ENCODE results near the gene TFB2M. TPM values are rescaled to one million over a fixed set of nuclear protein-coding genes. Genes with fewer than 3 reads are reported as not detected.
A peak's percentile ranks its signal among the peaks of the same experiment; 100 is the strongest.

TFB2M gene
- total and polyA plus RNA-seq, 2 of the 13 experiments (the other 11 are each of a cell fraction or from before 2014, with no cell fraction given) = 15.7 to 31.4 TPM

DNA sequence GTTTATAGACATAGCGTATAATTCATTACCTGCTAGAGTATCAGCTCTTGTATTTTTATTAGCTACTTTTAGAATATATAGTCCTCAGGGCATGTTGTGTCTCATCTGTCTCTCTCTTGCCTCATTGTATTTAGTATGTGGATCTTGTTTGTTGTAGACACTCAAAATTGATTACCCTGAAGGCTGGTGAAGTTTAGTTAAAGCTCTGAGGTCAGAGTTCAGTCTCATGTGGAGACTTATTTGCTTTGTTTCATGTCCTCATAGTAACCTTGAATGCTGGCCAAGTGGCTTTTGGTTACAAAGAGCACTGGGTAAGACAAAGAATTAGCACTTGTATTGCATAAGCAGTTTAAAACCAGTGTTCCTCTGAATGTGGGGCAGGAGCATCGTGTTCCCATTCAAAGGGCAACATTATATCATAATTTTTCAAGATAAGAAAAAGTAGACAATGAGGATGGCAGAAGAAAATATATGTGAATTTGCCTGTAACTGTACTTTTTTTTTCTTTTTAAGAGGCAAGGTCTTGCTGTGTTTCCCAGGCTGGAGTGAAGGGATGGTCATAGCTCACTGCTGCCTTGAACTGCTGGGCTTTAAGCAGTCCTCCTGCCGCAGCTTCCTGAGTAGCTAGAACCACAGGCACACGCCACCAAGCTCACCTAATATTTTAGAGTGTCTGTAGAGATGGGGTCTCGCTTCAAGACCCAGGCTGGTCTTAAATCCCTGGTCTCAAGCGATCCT is 17.6 kb upstream of the TFB2M start (continued):
- TF ChIP-seq, protein P1, sequence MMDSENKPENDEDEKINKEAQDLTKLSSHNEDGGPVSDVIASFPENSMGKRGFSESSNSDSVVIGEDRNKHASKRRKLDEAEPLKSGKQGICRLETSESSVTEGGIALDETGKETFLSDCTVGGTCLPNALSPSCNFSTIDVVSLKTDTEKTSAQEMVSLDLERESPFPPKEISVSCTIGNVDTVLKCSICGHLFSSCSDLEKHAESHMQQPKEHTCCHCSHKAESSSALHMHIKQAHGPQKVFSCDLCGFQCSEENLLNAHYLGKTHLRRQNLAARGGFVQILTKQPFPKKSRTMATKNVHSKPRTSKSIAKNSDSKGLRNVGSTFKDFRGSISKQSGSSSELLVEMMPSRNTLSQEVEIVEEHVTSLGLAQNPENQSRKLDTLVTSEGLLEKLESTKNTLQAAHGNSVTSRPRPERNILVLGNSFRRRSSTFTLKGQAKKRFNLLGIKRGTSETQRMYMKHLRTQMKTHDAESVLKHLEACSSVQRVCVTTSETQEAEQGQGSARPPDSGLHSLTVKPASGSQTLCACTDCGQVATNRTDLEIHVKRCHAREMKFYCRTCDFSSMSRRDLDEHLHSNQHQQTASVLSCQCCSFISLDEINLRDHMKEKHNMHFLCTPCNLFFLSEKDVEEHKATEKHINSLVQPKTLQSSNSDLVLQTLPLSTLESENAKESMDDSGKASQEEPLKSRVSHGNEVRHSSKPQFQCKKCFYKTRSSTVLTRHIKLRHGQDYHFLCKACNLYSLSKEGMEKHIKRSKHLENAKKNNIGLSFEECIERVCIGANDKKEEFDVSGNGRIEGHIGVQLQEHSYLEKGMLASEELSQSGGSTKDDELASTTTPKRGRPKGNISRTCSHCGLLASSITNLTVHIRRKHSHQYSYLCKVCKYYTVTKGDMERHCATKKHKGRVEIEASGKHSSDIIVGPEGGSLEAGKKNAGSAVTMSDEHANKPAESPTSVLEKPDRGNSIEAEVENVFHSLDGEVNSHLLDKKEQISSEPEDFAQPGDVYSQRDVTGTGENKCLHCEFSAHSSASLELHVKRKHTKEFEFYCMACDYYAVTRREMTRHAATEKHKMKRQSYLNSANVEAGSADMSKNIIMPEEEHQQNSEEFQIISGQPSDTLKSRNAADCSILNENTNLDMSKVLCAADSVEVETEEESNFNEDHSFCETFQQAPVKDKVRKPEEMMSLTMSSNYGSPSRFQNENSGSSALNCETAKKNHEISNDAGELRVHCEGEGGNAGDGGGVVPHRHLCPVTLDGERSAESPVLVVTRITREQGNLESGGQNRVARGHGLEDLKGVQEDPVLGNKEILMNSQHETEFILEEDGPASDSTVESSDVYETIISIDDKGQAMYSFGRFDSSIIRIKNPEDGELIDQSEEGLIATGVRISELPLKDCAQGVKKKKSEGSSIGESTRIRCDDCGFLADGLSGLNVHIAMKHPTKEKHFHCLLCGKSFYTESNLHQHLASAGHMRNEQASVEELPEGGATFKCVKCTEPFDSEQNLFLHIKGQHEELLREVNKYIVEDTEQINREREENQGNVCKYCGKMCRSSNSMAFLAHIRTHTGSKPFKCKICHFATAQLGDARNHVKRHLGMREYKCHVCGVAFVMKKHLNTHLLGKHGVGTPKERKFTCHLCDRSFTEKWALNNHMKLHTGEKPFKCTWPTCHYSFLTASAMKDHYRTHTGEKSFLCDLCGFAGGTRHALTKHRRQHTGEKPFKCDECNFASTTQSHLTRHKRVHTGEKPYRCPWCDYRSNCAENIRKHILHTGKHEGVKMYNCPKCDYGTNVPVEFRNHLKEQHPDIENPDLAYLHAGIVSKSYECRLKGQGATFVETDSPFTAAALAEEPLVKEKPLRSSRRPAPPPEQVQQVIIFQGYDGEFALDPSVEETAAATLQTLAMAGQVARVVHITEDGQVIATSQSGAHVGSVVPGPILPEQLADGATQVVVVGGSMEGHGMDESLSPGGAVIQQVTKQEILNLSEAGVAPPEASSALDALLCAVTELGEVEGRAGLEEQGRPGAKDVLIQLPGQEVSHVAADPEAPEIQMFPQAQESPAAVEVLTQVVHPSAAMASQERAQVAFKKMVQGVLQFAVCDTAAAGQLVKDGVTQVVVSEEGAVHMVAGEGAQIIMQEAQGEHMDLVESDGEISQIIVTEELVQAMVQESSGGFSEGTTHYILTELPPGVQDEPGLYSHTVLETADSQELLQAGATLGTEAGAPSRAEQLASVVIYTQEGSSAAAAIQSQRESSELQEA (CRISPR knock-in tag; IDR thresholded peaks at IDR 0.05; ENCODE audit: not compliant biosample characterization) = no peak
- TF ChIP-seq, protein P2, sequence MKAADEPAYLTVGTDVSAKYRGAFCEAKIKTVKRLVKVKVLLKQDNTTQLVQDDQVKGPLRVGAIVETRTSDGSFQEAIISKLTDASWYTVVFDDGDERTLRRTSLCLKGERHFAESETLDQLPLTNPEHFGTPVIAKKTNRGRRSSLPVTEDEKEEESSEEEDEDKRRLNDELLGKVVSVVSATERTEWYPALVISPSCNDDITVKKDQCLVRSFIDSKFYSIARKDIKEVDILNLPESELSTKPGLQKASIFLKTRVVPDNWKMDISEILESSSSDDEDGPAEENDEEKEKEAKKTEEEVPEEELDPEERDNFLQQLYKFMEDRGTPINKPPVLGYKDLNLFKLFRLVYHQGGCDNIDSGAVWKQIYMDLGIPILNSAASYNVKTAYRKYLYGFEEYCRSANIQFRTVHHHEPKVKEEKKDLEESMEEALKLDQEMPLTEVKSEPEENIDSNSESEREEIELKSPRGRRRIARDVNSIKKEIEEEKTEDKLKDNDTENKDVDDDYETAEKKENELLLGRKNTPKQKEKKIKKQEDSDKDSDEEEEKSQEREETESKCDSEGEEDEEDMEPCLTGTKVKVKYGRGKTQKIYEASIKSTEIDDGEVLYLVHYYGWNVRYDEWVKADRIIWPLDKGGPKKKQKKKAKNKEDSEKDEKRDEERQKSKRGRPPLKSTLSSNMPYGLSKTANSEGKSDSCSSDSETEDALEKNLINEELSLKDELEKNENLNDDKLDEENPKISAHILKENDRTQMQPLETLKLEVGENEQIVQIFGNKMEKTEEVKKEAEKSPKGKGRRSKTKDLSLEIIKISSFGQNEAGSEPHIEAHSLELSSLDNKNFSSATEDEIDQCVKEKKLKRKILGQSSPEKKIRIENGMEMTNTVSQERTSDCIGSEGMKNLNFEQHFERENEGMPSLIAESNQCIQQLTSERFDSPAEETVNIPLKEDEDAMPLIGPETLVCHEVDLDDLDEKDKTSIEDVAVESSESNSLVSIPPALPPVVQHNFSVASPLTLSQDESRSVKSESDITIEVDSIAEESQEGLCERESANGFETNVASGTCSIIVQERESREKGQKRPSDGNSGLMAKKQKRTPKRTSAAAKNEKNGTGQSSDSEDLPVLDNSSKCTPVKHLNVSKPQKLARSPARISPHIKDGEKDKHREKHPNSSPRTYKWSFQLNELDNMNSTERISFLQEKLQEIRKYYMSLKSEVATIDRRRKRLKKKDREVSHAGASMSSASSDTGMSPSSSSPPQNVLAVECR (CRISPR knock-in tag; IDR thresholded peaks at IDR 0.05; ENCODE audit: borderline replicate concordance) = peak; percentile 20; the same call in 1 of the 2 replicates
- TF ChIP-seq ZNF660 (CRISPR knock-in tag; IDR thresholded peaks at IDR 0.05; ENCODE audit: borderline replicate concordance, low read depth) = no peak
- no peak for TF ChIP-seq HNRNPK (IDR thresholded peaks at IDR 0.05; ENCODE audit: low read depth, low read length, poor library complexity, severe bottlenecking)
- TF ChIP-seq, protein P3, sequence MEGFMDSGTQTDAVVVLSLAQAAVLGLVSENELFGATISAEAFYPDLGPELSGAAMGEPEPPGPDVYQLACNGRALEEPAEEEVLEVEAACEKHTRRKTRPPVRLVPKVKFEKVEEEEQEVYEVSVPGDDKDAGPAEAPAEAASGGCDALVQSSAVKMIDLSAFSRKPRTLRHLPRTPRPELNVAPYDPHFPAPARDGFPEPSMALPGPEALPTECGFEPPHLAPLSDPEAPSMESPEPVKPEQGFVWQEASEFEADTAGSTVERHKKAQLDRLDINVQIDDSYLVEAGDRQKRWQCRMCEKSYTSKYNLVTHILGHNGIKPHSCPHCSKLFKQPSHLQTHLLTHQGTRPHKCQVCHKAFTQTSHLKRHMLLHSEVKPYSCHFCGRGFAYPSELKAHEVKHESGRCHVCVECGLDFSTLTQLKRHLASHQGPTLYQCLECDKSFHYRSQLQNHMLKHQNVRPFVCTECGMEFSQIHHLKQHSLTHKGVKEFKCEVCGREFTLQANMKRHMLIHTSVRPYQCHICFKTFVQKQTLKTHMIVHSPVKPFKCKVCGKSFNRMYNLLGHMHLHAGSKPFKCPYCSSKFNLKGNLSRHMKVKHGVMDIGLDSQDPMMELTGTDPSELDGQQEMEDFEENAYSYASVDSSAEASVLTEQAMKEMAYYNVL (CRISPR knock-in tag; IDR thresholded peaks at IDR 0.05; ENCODE audit: borderline replicate concordance) = peak; percentile 78; the same call in 1 of the 2 replicates
- no peak for TF ChIP-seq AKAP8 (CRISPR knock-in tag; IDR thresholded peaks at IDR 0.05)
- no peak for TF ChIP-seq CHD2 (IDR thresholded peaks at IDR 0.05; ENCODE audit: low read depth, low read length)
- peak; percentile 80 for TF ChIP-seq MIER2 (CRISPR knock-in tag; IDR thresholded peaks at IDR 0.05)
- TF ChIP-seq THAP11 (CRISPR knock-in tag; IDR thresholded peaks at IDR 0.05) = peak; percentile 72
- no peak for TF ChIP-seq ZNF850 (CRISPR knock-in tag; conservative IDR thresholded peaks at IDR 0.05)
- TF ChIP-seq ZNF30 (CRISPR knock-in tag; IDR thresholded peaks at IDR 0.05) = no peak
- no peak for TF ChIP-seq ZC3H13 (CRISPR knock-in tag; IDR thresholded peaks at IDR 0.05)
- no peak for TF ChIP-seq ZNF34 (CRISPR knock-in tag; IDR thresholded peaks at IDR 0.05; ENCODE audit: borderline replicate concordance)
- TF ChIP-seq NFKB2 (CRISPR knock-in tag; IDR thresholded peaks at IDR 0.05; ENCODE audit: borderline replicate concordance) = no peak
